Esophagus muscularis mucosa (tissue), 4 donors: ENCODE results near the gene NACC1. TPM values are rescaled to one million over a fixed set of nuclear protein-coding genes. Genes with fewer than 3 reads are reported as not detected.

ENCODE experiments used
- DNase-seq: peaks from one replicate; pipeline ENCODE4 v3.0.0-alpha.2; 2017; ENCODE audit errors: extremely low spot score
- H3K27ac ChIP-seq, 4 donors: fragments of 200-600 bp; sonication (generic); replicated peaks in 1 of 4; 1 replicate in 3 of 4; 2 replicates in 1 of 4; pipeline ENCODE4 v1.5.1; 2016 to 2019; ENCODE audit warnings: mild to moderate bottlenecking in 1 of 4
- H3K27me3 ChIP-seq, 4 donors: fragments of 200-600 bp; sonication (generic); one replicate each; pipeline versions ENCODE4 v1.5.1 to v1.6.0; 2016 to 2019
- H3K36me3 ChIP-seq, 4 donors: fragments of 200-600 bp; sonication (generic); one replicate each; pipeline ENCODE4 v1.5.1; 2016 to 2019
- H3K4me1 ChIP-seq, 4 donors: fragments of 200-600 bp; sonication (generic); one replicate each; pipeline ENCODE4 v1.5.1; 2016 to 2019
- H3K4me3 ChIP-seq, 4 donors: fragments of 200-600 bp; sonication (generic); 1 replicate in 2 of 4; 2 replicates in 2 of 4; pipeline ENCODE4 v1.5.1; 2016 to 2019; ENCODE audit warnings: mild to moderate bottlenecking in 4 of 4, moderate library complexity in 1 of 4
- H3K9me3 ChIP-seq, 4 donors: fragments of 200-600 bp; sonication (generic); 1 replicate in 3 of 4; 2 replicates in 1 of 4; pipeline ENCODE4 v1.5.1; 2016 to 2019
- EP300 ChIP-seq: sonication (generic); formaldehyde crosslinking; IDR thresholded peaks from one replicate; pipeline ENCODE4 v1.6.1; 2017; ENCODE audit warnings: antibody characterized with exemption
- POLR2A ChIP-seq: fragments of 450-650 bp; IDR thresholded peaks from one replicate; pipeline ENCODE4 v1.6.1; 2017; ENCODE audit warnings: antibody characterized with exemption, moderate library complexity, mild to moderate bottlenecking, low read depth
- POLR2AphosphoS5 ChIP-seq, 2 donors: sonication (generic); formaldehyde crosslinking; IDR thresholded peaks; one replicate each; pipeline ENCODE4 v1.6.1; 2017; ENCODE audit warnings: antibody characterized with exemption in 2 of 2
- WGBS: methylation state at CpG from one replicate; pipeline ENCODE4 v1.1.5; 2018; 5-methylcytosine and 5-hydroxymethylcytosine counted together
- intact Hi-C: fragments of 100-400 bp; cut with DNase I; formaldehyde crosslinking; loops from one replicate; pipeline ENCODE4 v1.15.1; 2023
- total RNA-seq, 4 donors: library from RNA; depleted of rRNA; stranded (reverse); fragments of >200 nt; gene quantifications; one replicate each; pipeline versions ENCODE4 v1.1.0 to v1.2.1, GENCODE V29; 2016
- TF ChIP-seq, protein P1 (sequence below), 3 experiments: fragments of 200-600 bp in 2 of 3; fragments of 450-650 bp in 1 of 3; sonication (generic) in 2 of 3; IDR thresholded peaks; one replicate each; pipeline ENCODE4 v1.5.1; 2017 to 2019; ENCODE audit warnings: antibody characterized with exemption in 3 of 3, mild to moderate bottlenecking in 2 of 3, moderate library complexity in 1 of 3

Gene NACC1
- total RNA-seq, 4 donors from 2014 or later, result 24.5 to 61.6 (median 29.6) TPM

DNA sequence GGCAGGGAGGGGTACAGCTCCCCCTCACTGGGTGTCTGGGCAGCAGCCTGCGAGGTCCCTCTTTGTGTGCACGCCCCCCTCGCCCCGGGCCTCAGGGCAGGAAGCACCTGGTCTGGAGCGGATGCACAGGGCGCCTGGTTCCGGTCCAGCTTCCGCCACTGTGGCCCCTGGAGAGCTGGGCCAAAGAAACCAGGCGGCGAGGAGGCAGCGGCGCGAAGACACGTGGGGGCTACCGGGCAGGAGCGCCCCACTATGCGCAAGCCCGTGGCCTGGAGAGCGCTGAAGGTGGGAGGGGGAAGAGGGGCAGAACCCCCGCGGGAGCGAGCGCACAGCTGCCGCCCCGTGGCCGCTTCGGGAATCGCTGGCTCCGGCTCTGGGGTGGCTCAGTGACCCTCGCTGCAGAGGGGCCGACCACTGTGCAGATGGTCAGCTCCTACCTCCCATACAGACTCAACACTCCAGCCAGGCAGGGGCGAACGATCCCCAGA, 13.7 kb upstream of the NACC1 start:
- Histone ChIP-seq H3K27me3 (no peaks in the 10 kb centered on the region), H3K9me3 (no peaks in the 10 kb centered on the region), H3K4me1 (peaks cover 39 to 56% (median 53%) of the 10 kb centered on the region in 4 donors), H3K27ac (peak overlapping the region; percentile 28 to 70 (median 64)), H3K4me3 (peak overlapping the region; percentile 29 to 49 (median 31)), H3K36me3 (peaks cover 0 to 33% (median 15%) of the 10 kb centered on the region in 4 donors)
- TF ChIP-seq POLR2AphosphoS5 (IDR thresholded peaks at IDR 0.05) (peak; percentile 72 to 78), POLR2A (no peak), EP300 (no peak)
- TF ChIP-seq, protein P1, sequence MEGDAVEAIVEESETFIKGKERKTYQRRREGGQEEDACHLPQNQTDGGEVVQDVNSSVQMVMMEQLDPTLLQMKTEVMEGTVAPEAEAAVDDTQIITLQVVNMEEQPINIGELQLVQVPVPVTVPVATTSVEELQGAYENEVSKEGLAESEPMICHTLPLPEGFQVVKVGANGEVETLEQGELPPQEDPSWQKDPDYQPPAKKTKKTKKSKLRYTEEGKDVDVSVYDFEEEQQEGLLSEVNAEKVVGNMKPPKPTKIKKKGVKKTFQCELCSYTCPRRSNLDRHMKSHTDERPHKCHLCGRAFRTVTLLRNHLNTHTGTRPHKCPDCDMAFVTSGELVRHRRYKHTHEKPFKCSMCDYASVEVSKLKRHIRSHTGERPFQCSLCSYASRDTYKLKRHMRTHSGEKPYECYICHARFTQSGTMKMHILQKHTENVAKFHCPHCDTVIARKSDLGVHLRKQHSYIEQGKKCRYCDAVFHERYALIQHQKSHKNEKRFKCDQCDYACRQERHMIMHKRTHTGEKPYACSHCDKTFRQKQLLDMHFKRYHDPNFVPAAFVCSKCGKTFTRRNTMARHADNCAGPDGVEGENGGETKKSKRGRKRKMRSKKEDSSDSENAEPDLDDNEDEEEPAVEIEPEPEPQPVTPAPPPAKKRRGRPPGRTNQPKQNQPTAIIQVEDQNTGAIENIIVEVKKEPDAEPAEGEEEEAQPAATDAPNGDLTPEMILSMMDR (IDR thresholded peaks at IDR 0.05), result peak; percentile 68 to 92 (median 72)
- intact Hi-C loops, result no loop called here
- no peak for DNase-seq
- 21% methylated on average over 12 of the region's 33 CpGs for WGBS

DNA sequence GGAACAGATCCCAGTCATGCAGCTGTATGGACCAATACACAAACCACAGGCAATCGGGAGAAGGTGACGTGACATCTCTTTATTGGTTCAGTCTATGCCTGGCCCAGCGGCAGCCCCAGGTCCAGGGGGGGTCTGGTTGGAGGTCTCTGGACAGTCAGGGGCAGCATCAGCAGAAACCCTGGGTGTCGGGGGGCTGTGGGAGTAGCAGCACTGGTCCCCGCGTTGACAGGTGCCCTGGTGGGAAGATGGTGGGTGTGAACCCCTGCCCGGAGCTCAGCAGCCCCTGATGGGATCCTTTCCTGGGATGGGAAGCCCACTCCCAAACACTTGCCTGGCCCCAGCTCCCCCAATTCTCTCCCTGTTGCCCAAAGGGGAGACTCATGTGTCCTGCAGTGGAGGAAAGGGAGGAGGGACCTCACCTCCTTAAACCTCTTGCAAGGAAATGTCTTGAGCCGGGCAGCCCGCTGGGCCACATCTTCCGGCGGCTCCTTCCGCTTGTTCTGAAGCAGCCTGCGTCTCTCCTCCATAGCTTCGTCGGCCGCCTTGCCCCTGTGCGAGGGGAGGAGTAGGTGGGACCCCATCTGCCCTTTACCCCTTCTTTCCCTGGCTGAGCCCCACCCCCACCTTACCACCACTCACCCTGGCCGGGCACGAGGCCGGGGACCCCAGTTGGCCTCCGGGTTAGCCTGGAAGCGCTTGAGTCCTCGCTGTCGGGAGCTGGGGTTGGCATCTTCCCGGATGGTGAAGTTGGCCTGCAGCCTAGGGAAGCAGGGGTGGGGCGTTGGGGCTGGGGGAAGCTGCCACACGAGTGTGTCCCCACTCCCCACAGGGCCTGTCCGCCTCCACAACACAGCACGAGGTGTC, 13.0 kb upstream of the NACC1 start:
- Histone ChIP-seq H3K27ac (peak overlapping the region; percentile 28 to 70 (median 64)), H3K36me3 (peaks cover 0 to 38% (median 22%) of the 10 kb centered on the region in 4 donors), H3K4me1 (peaks cover 35 to 50% (median 47%) of the 10 kb centered on the region in 4 donors), H3K27me3 (no peaks in the 10 kb centered on the region), H3K9me3 (no peaks in the 10 kb centered on the region), H3K4me3 (peak overlapping the region; percentile 29 to 49 (median 31))
- intact Hi-C loops, result no loop called here
- TF ChIP-seq, protein P1 (IDR thresholded peaks at IDR 0.05), result no peak
- TF ChIP-seq POLR2A, result no peak
- 48% methylated on average over 21 of the region's 29 CpGs for WGBS
- DNase-seq, result no peak

DNA sequence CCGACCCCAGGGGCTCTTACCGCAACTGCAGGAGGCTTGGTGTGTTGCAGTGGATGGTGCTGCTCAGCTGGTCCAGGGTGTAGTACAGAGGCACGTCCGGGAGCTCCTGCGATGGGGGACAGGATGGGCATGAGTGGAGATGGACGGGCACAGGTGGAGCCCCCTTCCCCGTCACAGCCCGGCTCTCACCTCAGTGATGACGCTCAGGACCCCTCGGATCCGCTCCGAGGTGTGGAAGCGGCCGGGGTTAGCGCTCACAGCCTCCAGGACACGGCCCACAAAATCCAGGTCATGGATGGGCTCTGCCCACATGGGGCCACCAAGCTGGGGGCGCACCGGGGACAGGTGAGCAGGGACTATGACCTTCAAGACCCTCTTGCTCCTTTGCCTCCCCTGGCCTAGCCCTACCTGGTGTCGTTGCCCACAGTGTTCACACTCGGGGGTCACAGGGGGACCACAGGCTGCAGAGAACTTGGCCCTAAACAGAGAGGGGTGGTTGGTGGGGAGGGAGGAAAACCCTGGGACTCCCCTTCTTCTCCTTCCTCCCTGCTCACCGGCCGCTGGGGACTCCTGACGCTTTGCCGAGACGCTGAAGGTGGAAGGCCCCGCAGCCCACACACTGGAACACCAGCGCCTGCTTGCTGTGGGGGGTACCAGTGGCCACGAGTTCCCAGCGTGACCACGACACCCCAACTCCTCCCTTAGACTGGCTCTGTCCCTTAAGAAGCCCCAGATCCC, 8.5 kb upstream of the NACC1 start:
- DNase-seq, result no peak
- no peak overlapping the region for H3K4me3 ChIP-seq
- peaks cover under 1 to 7% (median 3%) of the 10 kb centered on the region in 4 donors for H3K4me1 ChIP-seq
- H3K27me3 ChIP-seq, result no peaks in the 10 kb centered on the region
- no peak overlapping the region for H3K27ac ChIP-seq
- TF ChIP-seq EP300 (no peak), POLR2AphosphoS5 (IDR thresholded peaks at IDR 0.05) (no peak), POLR2A (no peak)
- TF ChIP-seq, protein P1 (IDR thresholded peaks at IDR 0.05), result no peak
- H3K9me3 ChIP-seq, result no peaks in the 10 kb centered on the region
- intact Hi-C loops, result no loop called here
- 96% methylated on average over 20 of the region's 30 CpGs for WGBS
- H3K36me3 ChIP-seq, result peaks cover 0 to 69% (median 51%) of the 10 kb centered on the region in 4 donors

DNA sequence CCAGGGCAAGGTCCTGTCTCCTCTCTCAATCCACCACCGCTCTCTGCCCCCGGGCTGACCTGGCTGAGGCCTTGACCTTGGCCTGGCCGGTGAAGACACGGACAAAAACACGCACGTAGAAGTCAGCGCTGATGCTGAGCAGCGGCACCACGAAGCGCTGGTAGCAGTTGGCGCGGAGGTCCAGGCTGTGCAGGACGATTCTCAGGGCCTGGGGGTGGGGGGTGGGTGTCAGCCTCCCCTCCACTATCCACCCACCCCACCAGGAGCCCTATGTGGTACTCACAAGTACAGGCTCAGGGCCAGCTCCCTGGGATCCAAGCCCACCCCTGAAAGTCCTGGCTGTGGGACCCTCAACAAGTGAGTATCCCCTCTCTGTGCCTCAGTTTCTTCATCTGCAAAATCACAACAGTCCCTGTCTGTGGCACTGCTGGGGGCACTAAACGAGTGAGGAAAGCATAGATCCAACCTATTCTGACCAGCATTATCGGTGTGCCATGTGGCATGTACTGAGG, 7.9 kb upstream of the NACC1 start:
- Histone ChIP-seq H3K27ac (no peak overlapping the region), H3K36me3 (peaks cover 0 to 74% (median 55%) of the 10 kb centered on the region in 4 donors), H3K4me1 (peaks cover 0 to 3% (median 2%) of the 10 kb centered on the region in 4 donors), H3K27me3 (no peaks in the 10 kb centered on the region), H3K4me3 (no peak overlapping the region), H3K9me3 (no peaks in the 10 kb centered on the region)
- TF ChIP-seq POLR2A (no peak), POLR2AphosphoS5 (IDR thresholded peaks at IDR 0.05) (no peak), EP300 (no peak)
- TF ChIP-seq, protein P1 (IDR thresholded peaks at IDR 0.05), result no peak
- WGBS, result 89% methylated on average over 7 of the region's 15 CpGs
- intact Hi-C loops, result no loop called here
- no peak for DNase-seq
